Keratinocyte (primary cell): ENCODE measurements around the gene TMEM186.

Experiments
- EZH2 ChIP-seq: IDR thresholded peaks from one replicate; pipeline ENCODE4 v1.6.1; 2012; ENCODE audit warnings: inconsistent platforms, mild to moderate bottlenecking, low read length, moderate library complexity
- TF ChIP-seq, protein P1 (sequence below), 3 experiments: IDR thresholded peaks in 1 of 3; conservative IDR thresholded peaks in 1 of 3; optimal IDR thresholded peaks in 1 of 3; 2 replicates in 2 of 3; 3 replicates in 1 of 3; pipeline versions ENCODE3 to v1.5.1; 2011; ENCODE audit warnings: low read length in 3 of 3, mild to moderate bottlenecking in 3 of 3, moderate library complexity in 2 of 3, control low read depth in 1 of 3, inconsistent platforms in 1 of 3; ENCODE audit not compliant: insufficient read depth in 2 of 3; ENCODE audit errors: extremely low read depth in 1 of 3

DNA sequence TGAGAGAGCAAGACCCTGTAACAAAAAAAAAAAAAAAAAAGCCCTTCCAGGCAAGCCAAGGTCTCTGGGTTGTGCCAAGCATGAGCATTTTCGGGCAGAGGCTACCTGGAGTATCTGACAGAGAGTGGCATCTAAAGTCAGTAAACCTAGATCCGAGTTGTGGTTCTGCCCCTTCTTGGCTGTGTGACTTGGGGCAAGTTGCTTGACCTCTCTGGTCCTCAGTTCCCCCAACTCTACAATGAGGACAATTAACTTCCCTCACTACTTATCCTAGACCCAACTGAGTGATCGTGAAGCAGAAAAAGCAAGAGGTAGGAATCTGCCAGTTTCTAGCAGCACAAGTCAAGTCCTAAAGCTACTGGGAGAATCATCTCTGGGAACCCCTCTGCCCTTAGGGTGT is 34.4 kb downstream of the TMEM186 start:
- TF ChIP-seq, protein P1, sequence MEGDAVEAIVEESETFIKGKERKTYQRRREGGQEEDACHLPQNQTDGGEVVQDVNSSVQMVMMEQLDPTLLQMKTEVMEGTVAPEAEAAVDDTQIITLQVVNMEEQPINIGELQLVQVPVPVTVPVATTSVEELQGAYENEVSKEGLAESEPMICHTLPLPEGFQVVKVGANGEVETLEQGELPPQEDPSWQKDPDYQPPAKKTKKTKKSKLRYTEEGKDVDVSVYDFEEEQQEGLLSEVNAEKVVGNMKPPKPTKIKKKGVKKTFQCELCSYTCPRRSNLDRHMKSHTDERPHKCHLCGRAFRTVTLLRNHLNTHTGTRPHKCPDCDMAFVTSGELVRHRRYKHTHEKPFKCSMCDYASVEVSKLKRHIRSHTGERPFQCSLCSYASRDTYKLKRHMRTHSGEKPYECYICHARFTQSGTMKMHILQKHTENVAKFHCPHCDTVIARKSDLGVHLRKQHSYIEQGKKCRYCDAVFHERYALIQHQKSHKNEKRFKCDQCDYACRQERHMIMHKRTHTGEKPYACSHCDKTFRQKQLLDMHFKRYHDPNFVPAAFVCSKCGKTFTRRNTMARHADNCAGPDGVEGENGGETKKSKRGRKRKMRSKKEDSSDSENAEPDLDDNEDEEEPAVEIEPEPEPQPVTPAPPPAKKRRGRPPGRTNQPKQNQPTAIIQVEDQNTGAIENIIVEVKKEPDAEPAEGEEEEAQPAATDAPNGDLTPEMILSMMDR (optimal IDR thresholded peaks at IDR 0.05 in 1 of 3, IDR thresholded peaks at IDR 0.05 in 1 of 3, conservative IDR thresholded peaks at IDR 0.05 in 1 of 3; ENCODE audit: extremely low read depth in 1 of 3, insufficient read depth in 2 of 3, low read length in 3 of 3): no peak
- TF ChIP-seq EZH2: no peak
